SW480 (cell line): Measurements from ENCODE around the gene LMX1B.
"Not testable (repeated sequence)": the region's sequence is repeated elsewhere in the genome, so short reads cannot be mapped to it uniquely, and the experiment has no call there.

ENCODE experiments used
- DNase-seq: peaks from one replicate; pipeline ENCODE4 v3.0.0-alpha.2; 2016; ENCODE audit warnings: low spot score

Gene LMX1B

DNA sequence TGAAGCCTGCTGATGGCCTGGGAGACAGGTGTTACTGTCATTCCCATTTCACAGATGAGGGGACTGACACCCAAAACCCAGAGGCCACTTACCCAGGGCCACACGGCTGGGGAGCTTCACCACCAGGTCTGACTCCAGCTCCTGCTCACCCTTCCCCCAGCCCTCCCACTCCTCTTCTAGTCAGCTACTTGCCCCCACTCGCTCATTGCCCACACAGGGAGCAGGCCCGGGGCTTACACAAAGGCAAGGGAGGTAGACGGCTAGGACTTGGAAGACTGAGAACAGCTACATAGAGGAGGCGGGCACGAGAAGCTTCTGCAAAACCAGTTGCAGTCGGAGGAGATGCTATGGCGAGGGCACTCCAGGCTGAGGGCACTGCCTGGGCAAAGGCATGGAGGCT, 21.3 kb downstream of the LMX1B start:
- DNase-seq: no peak

- DNase-seq: no peak
Measured at GRCh38 chr9:126635661-126636439, 22.1 kb downstream of the LMX1B start.

DNA sequence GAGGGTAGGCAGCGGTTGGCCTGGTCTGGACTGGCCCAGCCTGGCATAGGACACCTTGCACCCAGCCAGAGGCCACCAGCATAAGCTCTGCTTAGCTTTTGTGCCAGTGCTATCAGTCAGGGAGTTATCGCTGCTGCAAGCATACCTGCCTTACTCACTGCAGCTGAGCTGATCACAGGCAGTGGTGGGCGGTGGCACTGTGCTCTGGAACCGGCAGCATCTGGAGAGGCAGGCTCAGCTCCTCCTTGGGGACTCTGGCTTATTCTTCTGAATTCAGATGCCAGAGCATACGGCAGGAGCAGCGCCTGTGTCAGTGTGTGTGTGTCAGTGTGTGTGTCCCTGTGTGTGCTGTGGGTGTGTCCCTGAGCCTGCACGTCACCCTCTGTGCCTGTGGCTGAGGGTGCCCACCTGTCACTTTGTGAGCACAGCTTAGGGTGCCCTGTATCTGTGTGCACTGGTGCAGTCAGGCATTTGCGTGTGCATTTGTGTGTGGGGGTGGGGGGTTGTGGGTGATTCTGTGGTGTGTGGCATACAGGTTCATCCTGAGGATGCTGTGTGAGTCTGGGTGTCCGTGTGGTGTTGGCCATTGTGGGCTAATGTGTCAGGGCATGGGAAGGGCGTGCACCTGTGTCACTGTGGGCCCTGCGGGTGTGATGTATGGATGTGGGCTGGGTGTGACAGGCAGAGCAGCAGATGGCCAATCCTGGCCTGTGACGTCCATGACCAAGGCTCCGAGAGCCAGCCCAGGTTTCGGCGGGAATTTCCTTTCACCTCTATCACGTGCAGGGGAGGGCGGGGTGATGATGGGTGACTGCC, 23.5 kb downstream of the LMX1B start:
- peak; percentile 34 for DNase-seq

GRCh38 chr9:126638571-126639132, 24.9 kb downstream of the LMX1B start:
- DNase-seq: peak; percentile 35

DNA sequence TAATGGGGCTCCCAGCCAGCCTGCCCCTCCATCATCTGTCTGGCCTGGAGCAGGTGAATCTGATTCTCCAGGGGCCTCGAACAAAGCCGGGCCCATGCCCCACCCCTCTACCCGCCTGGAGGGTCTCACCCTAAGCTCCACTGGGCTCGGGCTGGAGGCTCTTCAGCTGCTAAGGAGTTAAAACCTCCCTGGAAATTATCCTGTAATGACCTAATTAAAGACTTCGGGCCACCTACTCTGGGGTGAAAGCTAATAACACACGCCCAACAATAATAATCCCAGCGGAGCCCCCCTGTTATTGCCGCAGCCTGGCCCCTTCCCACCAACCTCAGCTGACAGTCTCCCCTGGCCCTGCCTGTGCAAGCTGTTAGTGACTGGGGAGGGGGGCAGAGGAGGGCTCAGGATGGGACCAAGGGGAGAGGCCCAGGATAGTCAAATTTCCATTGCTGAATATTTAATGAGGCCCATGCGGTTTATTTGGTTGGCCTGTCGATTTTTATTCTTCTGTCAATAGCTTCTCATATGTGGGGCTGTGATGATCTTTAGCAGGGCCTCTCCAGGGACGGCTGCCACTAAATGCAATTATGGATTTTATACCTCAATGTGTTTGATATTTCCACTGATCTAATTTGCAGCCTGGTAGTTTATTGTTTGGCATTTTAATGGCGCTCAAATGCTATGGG, 25.7 kb downstream of the LMX1B start:
- no peak for DNase-seq

- DNase-seq: no peak
Measured at GRCh38 chr9:126641118-126641851, 27.6 kb downstream of the LMX1B start.

- no peak for DNase-seq
Measured at GRCh38 chr9:126642010-126642744, 28.4 kb downstream of the LMX1B start.

- no peak for DNase-seq
Measured at GRCh38 chr9:126642839-126643238, 29.1 kb downstream of the LMX1B start.

GRCh38 chr9:126643945-126644527, 30.3 kb downstream of the LMX1B start:
- DNase-seq: no peak

GRCh38 chr9:126646162-126646561, 32.4 kb downstream of the LMX1B start:
- DNase-seq: no peak

- no peak for DNase-seq
Measured at GRCh38 chr9:126647585-126648411, 34.1 kb downstream of the LMX1B start.

DNA sequence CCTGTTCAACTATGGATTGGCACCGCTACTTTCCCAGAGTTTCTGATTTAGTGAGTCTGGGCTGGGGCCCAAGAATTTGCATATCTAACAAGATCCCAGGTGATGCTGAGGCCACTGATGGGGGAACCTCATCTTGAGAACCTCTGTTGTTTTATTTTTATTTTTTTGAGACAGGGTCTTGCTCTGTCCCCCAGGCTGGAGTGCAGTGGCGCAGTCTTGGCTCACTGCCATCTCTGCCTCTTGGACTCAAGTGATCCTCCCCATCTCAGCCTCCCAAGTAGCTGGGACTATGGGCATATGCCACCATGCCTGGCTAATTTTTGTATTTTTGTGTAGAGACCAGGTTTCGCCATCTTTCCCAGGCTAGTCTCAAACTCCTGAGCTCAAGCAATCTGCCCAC, 35.7 kb downstream of the LMX1B start:
- no peak for DNase-seq

- no peak for DNase-seq
Measured at GRCh38 chr9:126650404-126651341, 36.9 kb downstream of the LMX1B start.

DNA sequence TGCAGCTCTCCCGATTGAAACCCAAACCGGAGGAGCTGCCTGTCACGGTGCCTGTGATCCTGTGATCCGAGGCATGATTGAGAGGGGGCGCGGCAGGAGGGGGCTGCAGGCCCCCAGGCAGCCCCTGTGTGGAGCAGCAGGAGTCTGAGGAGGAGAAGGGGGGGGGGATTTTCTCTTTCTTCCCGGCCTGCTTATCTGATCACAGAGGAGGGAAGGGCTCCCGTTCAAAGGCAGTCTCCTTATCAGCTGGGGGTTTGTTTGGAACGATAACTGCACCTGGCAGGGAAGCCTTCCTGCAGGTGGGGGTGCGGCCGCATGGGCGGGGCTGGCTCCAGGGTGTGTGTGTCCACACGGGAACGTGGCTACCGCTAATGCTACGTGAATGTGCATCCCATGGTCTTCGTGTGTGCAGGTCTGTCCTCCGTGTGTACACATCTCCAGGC, 38.4 kb downstream of the LMX1B start:
- no peak for DNase-seq

- DNase-seq: no peak
Measured at GRCh38 chr9:126654124-126654523, 40.4 kb downstream of the LMX1B start.

DNA sequence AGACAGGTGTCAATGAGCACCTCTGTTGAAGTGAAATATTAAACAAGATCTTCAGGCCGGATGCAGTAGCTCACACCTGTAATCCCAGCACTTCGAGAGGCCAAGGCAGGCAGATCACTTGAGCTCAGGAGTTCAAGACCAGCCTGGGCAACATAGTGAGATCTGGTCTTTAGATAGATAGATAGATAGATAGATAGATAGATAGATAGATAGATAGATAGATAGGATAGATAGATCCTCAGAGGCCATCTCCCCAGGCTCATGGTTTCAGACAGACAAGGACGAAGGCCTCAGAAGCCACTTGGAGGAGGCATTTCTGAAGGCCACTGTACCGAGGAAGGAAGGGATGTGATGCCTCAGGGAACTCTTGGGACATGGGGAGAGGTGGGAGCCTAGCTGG, 42.5 kb downstream of the LMX1B start:
- DNase-seq: not testable (repeated sequence)

- no peak for DNase-seq
Measured at GRCh38 chr9:126658201-126658825, 44.6 kb downstream of the LMX1B start.

GRCh38 chr9:126658956-126659555, 45.3 kb downstream of the LMX1B start:
- DNase-seq: no peak
